Inferior parietal cortex (tissue), 1 donor: ENCODE data around the gene RNASE1.
"Not testable (repeated sequence)": the region's sequence is repeated elsewhere in the genome, so short reads cannot be mapped to it uniquely, and the experiment has no call there.

Experiments used
- DNase-seq: peaks from one replicate; pipeline ENCODE4 v3.0.0-alpha.2; 2016; ENCODE audit errors: extremely low spot score

The RNASE1 gene

GRCh38 chr14:20802341-20803084 lies at the start of gene RNASE1:
Gene RNASE1, minus strand, starts transcription at chr14:20802844. Its CDS starts 776 bp downstream, at chr14:20802068.
- DNase-seq = peak; percentile 78

GRCh38 chr14:20848955-20849570 lies 46.4 kb upstream of the RNASE1 start:
- DNase-seq = no peak

GRCh38 chr14:20848316-20848954 lies 45.8 kb upstream of the RNASE1 start:
- DNase-seq = no peak

- DNase-seq = no peak
Measured at GRCh38 chr14:20846560-20846959, 43.9 kb upstream of the RNASE1 start.

GRCh38 chr14:20841096-20841495 lies 38.5 kb upstream of the RNASE1 start:
- DNase-seq = no peak

GRCh38 chr14:20837831-20838230 lies 35.2 kb upstream of the RNASE1 start:
- no peak for DNase-seq

GRCh38 chr14:20836668-20837338 lies 34.2 kb upstream of the RNASE1 start:
- DNase-seq = peak; percentile 59

GRCh38 chr14:20834899-20835298 lies 32.3 kb upstream of the RNASE1 start:
- DNase-seq = no peak

- DNase-seq = no peak
Measured at GRCh38 chr14:20830831-20831230, 28.2 kb upstream of the RNASE1 start.

GRCh38 chr14:20828024-20828694 lies 25.5 kb upstream of the RNASE1 start:
- DNase-seq = not testable (repeated sequence)

- DNase-seq = no peak
Measured at GRCh38 chr14:20827326-20827725, 24.7 kb upstream of the RNASE1 start.

- DNase-seq = not testable (repeated sequence)
Measured at GRCh38 chr14:20826666-20827065, 24.0 kb upstream of the RNASE1 start.

GRCh38 chr14:20823859-20824258 lies 21.2 kb upstream of the RNASE1 start:
- DNase-seq = no peak

- DNase-seq = not testable (repeated sequence)
Measured at GRCh38 chr14:20821521-20822108, 19.0 kb upstream of the RNASE1 start.

GRCh38 chr14:20820063-20820904 lies 17.6 kb upstream of the RNASE1 start:
- no peak for DNase-seq

- DNase-seq = no peak
Measured at GRCh38 chr14:20818861-20819260, 16.2 kb upstream of the RNASE1 start.

- not testable (repeated sequence) for DNase-seq
Measured at GRCh38 chr14:20815946-20816345, 13.3 kb upstream of the RNASE1 start.

- no peak for DNase-seq
Measured at GRCh38 chr14:20811986-20812975, 9.6 kb upstream of the RNASE1 start.

GRCh38 chr14:20809917-20810316 lies 7.3 kb upstream of the RNASE1 start:
- DNase-seq = no peak
